WTC11 (cell line): ENCODE measurements around the gene XKR8. TPM values are rescaled to one million over a fixed set of nuclear protein-coding genes. Genes with fewer than 3 reads are reported as not detected.

Experiments used
- ATAC-seq: fragments of 200-7000 bp; cut with Tn5 transposase; 2 replicates; pipeline ENCODE4 v1.10.0; 2021; ENCODE audit warnings: mild to moderate bottlenecking, moderate library complexity
- Bru-seq: library from RNA; stranded (reverse); fragments of 400-500 nt; gene quantifications from one replicate; lab custom pipeline; 2021; lab: Mats Ljungman, UMichigan
- CTCF ChIA-PET: fragments of 300-600 bp; sonication (Branson Sonifier 250); formaldehyde crosslinking; loops from one replicate; lab custom pipeline; 2021; ENCODE audit warnings: antibody characterized with exemption; lab: Charles Lee
- POLR2A ChIA-PET: fragments of 350-600 bp; sonication (Branson Sonifier 250); formaldehyde crosslinking; loops from one replicate; lab custom pipeline; 2021; ENCODE audit warnings: antibody characterized with exemption; lab: Charles Lee
- DNase-seq: peaks from one replicate; pipeline ENCODE4 v3.0.0; 2021; ENCODE audit warnings: low spot score
- H3K27ac Mint-ChIP-seq: 2 replicates; pipeline ENCODE4 v1.8.0; 2021; ENCODE audit warnings: mixed read lengths
- H3K27me3 Mint-ChIP-seq: 2 replicates; pipeline ENCODE4 v1.8.0; 2021; ENCODE audit warnings: low read depth, mild to moderate bottlenecking, moderate library complexity, mixed read lengths
- H3K36me3 Mint-ChIP-seq: 2 replicates; pipeline ENCODE4 v1.8.0; 2021; ENCODE audit warnings: mixed read lengths
- H3K4me1 Mint-ChIP-seq: 2 replicates; pipeline ENCODE4 v1.8.0; 2022; ENCODE audit warnings: mixed read lengths
- H3K4me3 Mint-ChIP-seq: 2 replicates; pipeline ENCODE4 v1.8.0; 2021; ENCODE audit warnings: mild to moderate bottlenecking, moderate library complexity, mixed read lengths
- H3K9me3 Mint-ChIP-seq: 2 replicates; pipeline ENCODE4 v1.8.0; 2021; ENCODE audit warnings: mixed read lengths
- CBFB ChIP-seq: sonication (generic); formaldehyde crosslinking; IDR thresholded peaks from 2 replicates; pipeline ENCODE4 v1.8.1; 2022; ENCODE audit warnings: mild to moderate bottlenecking, low read depth, missing genetic modification reagents
- ETV6 ChIP-seq: sonication (generic); formaldehyde crosslinking; IDR thresholded peaks from 2 replicates; pipeline ENCODE4 v1.8.1; 2022; ENCODE audit warnings: mild to moderate bottlenecking, missing genetic modification reagents
- MYBL2 ChIP-seq: sonication (generic); formaldehyde crosslinking; IDR thresholded peaks from 2 replicates; pipeline ENCODE4 v1.8.1; 2023; ENCODE audit warnings: mild to moderate bottlenecking, moderate library complexity, missing genetic modification reagents
- NFE2L1 ChIP-seq: sonication (generic); formaldehyde crosslinking; IDR thresholded peaks from 2 replicates; pipeline ENCODE4 v1.8.1; 2023; ENCODE audit warnings: missing genetic modification reagents
- NR1H2 ChIP-seq: sonication (generic); formaldehyde crosslinking; IDR thresholded peaks from 2 replicates; pipeline ENCODE4 v1.9.0; 2021; ENCODE audit warnings: mild to moderate bottlenecking, moderate library complexity, missing genetic modification reagents
- NR2C2 ChIP-seq: sonication (generic); formaldehyde crosslinking; IDR thresholded peaks from 2 replicates; pipeline ENCODE4 v1.8.0; 2022; ENCODE audit warnings: mild to moderate bottlenecking, missing genetic modification reagents
- RORB ChIP-seq: fragments of 250-450 bp; sonication (Bioruptor Pico); IDR thresholded peaks from 2 replicates; pipeline ENCODE4 v1.9.0; 2021; ENCODE audit warnings: mild to moderate bottlenecking
- SP1 ChIP-seq: sonication (generic); formaldehyde crosslinking; conservative IDR thresholded peaks from 2 replicates; pipeline ENCODE4 v1.8.1; 2022; ENCODE audit warnings: missing genetic modification reagents
- TEAD1 ChIP-seq: sonication (generic); formaldehyde crosslinking; IDR thresholded peaks from 2 replicates; pipeline ENCODE4 v1.8.0; 2022; ENCODE audit warnings: mild to moderate bottlenecking, missing genetic modification reagents
- ZBTB21 ChIP-seq: sonication (generic); formaldehyde crosslinking; IDR thresholded peaks from 2 replicates; pipeline ENCODE4 v1.8.1; 2023; ENCODE audit warnings: mild to moderate bottlenecking, missing genetic modification reagents, borderline replicate concordance
- ZNF138 ChIP-seq: sonication (generic); formaldehyde crosslinking; conservative IDR thresholded peaks from 2 replicates; pipeline ENCODE4 v1.8.1; 2022; ENCODE audit warnings: mild to moderate bottlenecking, moderate library complexity, missing genetic modification reagents
- ZNF232 ChIP-seq: sonication (generic); formaldehyde crosslinking; IDR thresholded peaks from 2 replicates; pipeline ENCODE4 v1.8.0; 2022; ENCODE audit warnings: mild to moderate bottlenecking, missing genetic modification reagents
- ZNF317 ChIP-seq: sonication (generic); formaldehyde crosslinking; IDR thresholded peaks from 2 replicates; pipeline ENCODE4 v1.8.1; 2023; ENCODE audit warnings: low read depth, mild to moderate bottlenecking, moderate library complexity, missing genetic modification reagents, borderline replicate concordance
- ZNF423 ChIP-seq: fragments of 250-450 bp; sonication (Bioruptor Pico); IDR thresholded peaks from 2 replicates; pipeline ENCODE4 v2.1.2; 2022; ENCODE audit warnings: mild to moderate bottlenecking, moderate library complexity
- long read RNA-seq, 3 experiments: library from RNA in 1 of 3; library from capped mRNA in 1 of 3; library from polyadenylated mRNA in 1 of 3; unstranded in 2 of 3; stranded (forward) in 1 of 3; transcript quantifications; one replicate each; pipeline ENCODE4 v2.0.0, GENCODE V29; 2021
- total RNA-seq: library from RNA; stranded (reverse); gene quantifications from 3 replicates; pipeline ENCODE4 v1.2.3, GENCODE V29; 2021
- TF ChIP-seq, protein P1 (sequence below): sonication (generic); formaldehyde crosslinking; IDR thresholded peaks from 2 replicates; pipeline ENCODE4 v1.8.1; 2022; ENCODE audit warnings: mild to moderate bottlenecking, moderate library complexity, missing genetic modification reagents
- TF ChIP-seq, protein P2 (sequence below): sonication (generic); formaldehyde crosslinking; IDR thresholded peaks from 2 replicates; pipeline ENCODE4 v1.8.0; 2023; ENCODE audit warnings: missing genetic modification reagents, mild to moderate bottlenecking, borderline replicate concordance
- TF ChIP-seq, protein P3 (sequence below): sonication (generic); formaldehyde crosslinking; IDR thresholded peaks from 2 replicates; pipeline ENCODE4 v1.8.1; 2022; ENCODE audit warnings: low read depth, mild to moderate bottlenecking, moderate library complexity, missing genetic modification reagents, borderline replicate concordance
- TF ChIP-seq, protein P4 (sequence below): sonication (generic); formaldehyde crosslinking; IDR thresholded peaks from 2 replicates; pipeline ENCODE4 v1.8.1; 2023; ENCODE audit warnings: mild to moderate bottlenecking, missing genetic modification reagents
- TF ChIP-seq, protein P5 (sequence below): sonication (generic); formaldehyde crosslinking; IDR thresholded peaks from 2 replicates; pipeline ENCODE4 v1.8.1; 2023; ENCODE audit warnings: mild to moderate bottlenecking, moderate library complexity, missing genetic modification reagents
- TF ChIP-seq, protein P6 (sequence below): fragments of 250-450 bp; sonication (Bioruptor Pico); IDR thresholded peaks from 2 replicates; pipeline ENCODE4 v1.9.0; 2021; ENCODE audit warnings: mild to moderate bottlenecking

Gene XKR8, protein sequence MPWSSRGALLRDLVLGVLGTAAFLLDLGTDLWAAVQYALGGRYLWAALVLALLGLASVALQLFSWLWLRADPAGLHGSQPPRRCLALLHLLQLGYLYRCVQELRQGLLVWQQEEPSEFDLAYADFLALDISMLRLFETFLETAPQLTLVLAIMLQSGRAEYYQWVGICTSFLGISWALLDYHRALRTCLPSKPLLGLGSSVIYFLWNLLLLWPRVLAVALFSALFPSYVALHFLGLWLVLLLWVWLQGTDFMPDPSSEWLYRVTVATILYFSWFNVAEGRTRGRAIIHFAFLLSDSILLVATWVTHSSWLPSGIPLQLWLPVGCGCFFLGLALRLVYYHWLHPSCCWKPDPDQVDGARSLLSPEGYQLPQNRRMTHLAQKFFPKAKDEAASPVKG
- total RNA-seq (15.0 to 16.4 TPM (median 15.5 TPM) in 3 replicates), Bru-seq, nascent RNA (percentile 62 among the genes with signal in this experiment)
- long read RNA-seq, experiment 1, transcript XKR8-201 (3 exons, 2,692 nt): major isoform, 47 of 60 reads
- long read RNA-seq, experiment 1, partial matches to known transcripts: 4 of 60 reads
- long read RNA-seq, experiment 1, other reads (novel, unspliced or antisense): 9 of 60 reads
- long read RNA-seq, experiment 2, transcript XKR8-201 (3 exons, 2,692 nt): major isoform, 30 of 51 reads
- long read RNA-seq, experiment 2, partial matches to known transcripts: 11 of 51 reads
- long read RNA-seq, experiment 2, other reads (novel, unspliced or antisense): 10 of 51 reads
- long read RNA-seq, experiment 3, partial matches to known transcripts: 0 of 3 reads
- long read RNA-seq, experiment 3, other reads (novel, unspliced or antisense): 1 of 3 reads

DNA sequence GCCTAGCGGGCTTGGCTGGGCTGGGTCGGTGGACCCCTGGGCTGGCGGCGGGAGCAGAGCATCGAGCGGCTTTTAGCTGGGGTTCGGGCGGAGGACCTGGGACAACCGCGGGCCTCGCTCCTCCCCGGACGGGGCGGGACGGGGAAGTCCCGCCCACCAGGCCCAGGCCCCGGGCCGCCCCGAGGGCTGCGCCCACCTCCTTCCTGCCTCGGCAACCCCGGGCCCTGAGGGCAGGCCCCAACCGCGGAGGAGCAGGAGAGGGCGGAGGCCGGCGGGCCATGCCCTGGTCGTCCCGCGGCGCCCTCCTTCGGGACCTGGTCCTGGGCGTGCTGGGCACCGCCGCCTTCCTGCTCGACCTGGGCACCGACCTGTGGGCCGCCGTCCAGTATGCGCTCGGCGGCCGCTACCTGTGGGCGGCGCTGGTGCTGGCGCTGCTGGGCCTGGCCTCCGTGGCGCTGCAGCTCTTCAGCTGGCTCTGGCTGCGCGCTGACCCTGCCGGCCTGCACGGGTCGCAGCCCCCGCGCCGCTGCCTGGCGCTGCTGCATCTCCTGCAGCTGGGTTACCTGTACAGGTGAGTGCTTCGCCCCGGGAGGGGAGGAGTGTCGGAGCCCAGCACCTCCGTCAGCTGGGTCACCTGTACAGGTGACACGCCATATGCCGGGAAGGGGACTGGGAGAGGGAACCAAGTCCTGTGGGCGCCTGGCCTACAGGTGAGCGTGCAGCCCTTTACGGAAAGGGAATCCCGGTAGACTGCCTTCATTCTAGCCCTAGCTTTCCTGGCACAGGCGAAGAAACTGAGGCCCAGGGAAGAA, at the start of gene XKR8:
TSS of gene XKR8 (plus strand) at position 182 of the 812 bp plus-strand sequence. CDS start at position 279, 97 bp downstream.
- Mint-ChIP-seq H3K4me1 (peaks cover 24% of the 10 kb centered on the region), H3K27ac (peak within 1 kb of the TSS; percentile 98), H3K27me3 (no peaks in the 10 kb centered on the region), H3K36me3 (0 out of 2 replicates have a peak, but pooled peaks cover 2% of the 10 kb centered on the region), H3K4me3 (peak within 1 kb of the TSS; percentile 79), H3K9me3 (no peaks in the 10 kb centered on the region)
- peak; percentile 86 for DNase-seq
- ChIA-PET POLR2A (interaction anchor here (0.6 to 1.5 kb wide), 7 partner anchors 16 to 129 kb away, joined by 3 to 6 read pairs (median 4); partner anchors contain the start of genes EYA3 and PPP1R8), CTCF (interaction anchor here (0.6 to 2.7 kb wide), 14 partner anchors 10 to 210 kb away, joined by 3 to 17 read pairs (median 4); no protein-coding TSS in a partner anchor)
- ATAC-seq: peak; percentile 89
- TF ChIP-seq, protein P1, sequence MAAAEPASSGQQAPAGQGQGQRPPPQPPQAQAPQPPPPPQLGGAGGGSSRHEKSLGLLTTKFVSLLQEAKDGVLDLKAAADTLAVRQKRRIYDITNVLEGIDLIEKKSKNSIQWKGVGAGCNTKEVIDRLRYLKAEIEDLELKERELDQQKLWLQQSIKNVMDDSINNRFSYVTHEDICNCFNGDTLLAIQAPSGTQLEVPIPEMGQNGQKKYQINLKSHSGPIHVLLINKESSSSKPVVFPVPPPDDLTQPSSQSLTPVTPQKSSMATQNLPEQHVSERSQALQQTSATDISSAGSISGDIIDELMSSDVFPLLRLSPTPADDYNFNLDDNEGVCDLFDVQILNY: peak; percentile 84
- TF ChIP-seq ZNF317 (CRISPR knock-in tag): 0 out of 2 replicates have a peak, but pooled peaks have one; percentile 16
- TF ChIP-seq, protein P2, sequence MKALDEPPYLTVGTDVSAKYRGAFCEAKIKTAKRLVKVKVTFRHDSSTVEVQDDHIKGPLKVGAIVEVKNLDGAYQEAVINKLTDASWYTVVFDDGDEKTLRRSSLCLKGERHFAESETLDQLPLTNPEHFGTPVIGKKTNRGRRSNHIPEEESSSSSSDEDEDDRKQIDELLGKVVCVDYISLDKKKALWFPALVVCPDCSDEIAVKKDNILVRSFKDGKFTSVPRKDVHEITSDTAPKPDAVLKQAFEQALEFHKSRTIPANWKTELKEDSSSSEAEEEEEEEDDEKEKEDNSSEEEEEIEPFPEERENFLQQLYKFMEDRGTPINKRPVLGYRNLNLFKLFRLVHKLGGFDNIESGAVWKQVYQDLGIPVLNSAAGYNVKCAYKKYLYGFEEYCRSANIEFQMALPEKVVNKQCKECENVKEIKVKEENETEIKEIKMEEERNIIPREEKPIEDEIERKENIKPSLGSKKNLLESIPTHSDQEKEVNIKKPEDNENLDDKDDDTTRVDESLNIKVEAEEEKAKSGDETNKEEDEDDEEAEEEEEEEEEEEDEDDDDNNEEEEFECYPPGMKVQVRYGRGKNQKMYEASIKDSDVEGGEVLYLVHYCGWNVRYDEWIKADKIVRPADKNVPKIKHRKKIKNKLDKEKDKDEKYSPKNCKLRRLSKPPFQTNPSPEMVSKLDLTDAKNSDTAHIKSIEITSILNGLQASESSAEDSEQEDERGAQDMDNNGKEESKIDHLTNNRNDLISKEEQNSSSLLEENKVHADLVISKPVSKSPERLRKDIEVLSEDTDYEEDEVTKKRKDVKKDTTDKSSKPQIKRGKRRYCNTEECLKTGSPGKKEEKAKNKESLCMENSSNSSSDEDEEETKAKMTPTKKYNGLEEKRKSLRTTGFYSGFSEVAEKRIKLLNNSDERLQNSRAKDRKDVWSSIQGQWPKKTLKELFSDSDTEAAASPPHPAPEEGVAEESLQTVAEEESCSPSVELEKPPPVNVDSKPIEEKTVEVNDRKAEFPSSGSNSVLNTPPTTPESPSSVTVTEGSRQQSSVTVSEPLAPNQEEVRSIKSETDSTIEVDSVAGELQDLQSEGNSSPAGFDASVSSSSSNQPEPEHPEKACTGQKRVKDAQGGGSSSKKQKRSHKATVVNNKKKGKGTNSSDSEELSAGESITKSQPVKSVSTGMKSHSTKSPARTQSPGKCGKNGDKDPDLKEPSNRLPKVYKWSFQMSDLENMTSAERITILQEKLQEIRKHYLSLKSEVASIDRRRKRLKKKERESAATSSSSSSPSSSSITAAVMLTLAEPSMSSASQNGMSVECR (CRISPR knock-in tag): peak; percentile 71
- TF ChIP-seq ZNF138 (CRISPR knock-in tag): 0 out of 2 replicates have a peak, but pooled peaks have one; percentile 69
- TF ChIP-seq ZBTB21: peak; percentile 54; the same call in 1 of the 2 replicates
- 0 out of 2 replicates have a peak, but pooled peaks have one; percentile 5 for TF ChIP-seq TEAD1
- TF ChIP-seq SP1 (CRISPR knock-in tag): peak; percentile 70
- TF ChIP-seq, protein P3, sequence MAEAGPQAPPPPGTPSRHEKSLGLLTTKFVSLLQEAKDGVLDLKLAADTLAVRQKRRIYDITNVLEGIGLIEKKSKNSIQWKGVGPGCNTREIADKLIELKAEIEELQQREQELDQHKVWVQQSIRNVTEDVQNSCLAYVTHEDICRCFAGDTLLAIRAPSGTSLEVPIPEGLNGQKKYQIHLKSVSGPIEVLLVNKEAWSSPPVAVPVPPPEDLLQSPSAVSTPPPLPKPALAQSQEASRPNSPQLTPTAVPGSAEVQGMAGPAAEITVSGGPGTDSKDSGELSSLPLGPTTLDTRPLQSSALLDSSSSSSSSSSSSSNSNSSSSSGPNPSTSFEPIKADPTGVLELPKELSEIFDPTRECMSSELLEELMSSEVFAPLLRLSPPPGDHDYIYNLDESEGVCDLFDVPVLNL (CRISPR knock-in tag): peak; percentile 83
- 0 out of 2 replicates have a peak, but pooled peaks have one; percentile 44 for TF ChIP-seq NR2C2 (CRISPR knock-in tag)
- TF ChIP-seq NR1H2 (CRISPR knock-in tag): no peak
- TF ChIP-seq, protein P4, sequence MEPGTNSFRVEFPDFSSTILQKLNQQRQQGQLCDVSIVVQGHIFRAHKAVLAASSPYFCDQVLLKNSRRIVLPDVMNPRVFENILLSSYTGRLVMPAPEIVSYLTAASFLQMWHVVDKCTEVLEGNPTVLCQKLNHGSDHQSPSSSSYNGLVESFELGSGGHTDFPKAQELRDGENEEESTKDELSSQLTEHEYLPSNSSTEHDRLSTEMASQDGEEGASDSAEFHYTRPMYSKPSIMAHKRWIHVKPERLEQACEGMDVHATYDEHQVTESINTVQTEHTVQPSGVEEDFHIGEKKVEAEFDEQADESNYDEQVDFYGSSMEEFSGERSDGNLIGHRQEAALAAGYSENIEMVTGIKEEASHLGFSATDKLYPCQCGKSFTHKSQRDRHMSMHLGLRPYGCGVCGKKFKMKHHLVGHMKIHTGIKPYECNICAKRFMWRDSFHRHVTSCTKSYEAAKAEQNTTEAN (CRISPR knock-in tag): peak; percentile 74; the same call in 1 of the 2 replicates
- peak; percentile 71; the same call in 1 of the 2 replicates for TF ChIP-seq ZNF232 (CRISPR knock-in tag)
- TF ChIP-seq CBFB (CRISPR knock-in tag): no peak; the same call in 1 of the 2 replicates
- TF ChIP-seq RORB (CRISPR knock-in tag): no peak
- no peak for TF ChIP-seq ETV6 (CRISPR knock-in tag)
- TF ChIP-seq MYBL2: no peak; the same call in 1 of the 2 replicates
- peak; percentile 82 for TF ChIP-seq NFE2L1 (CRISPR knock-in tag)
- no peak for TF ChIP-seq ZNF423 (CRISPR knock-in tag)
- TF ChIP-seq, protein P5, sequence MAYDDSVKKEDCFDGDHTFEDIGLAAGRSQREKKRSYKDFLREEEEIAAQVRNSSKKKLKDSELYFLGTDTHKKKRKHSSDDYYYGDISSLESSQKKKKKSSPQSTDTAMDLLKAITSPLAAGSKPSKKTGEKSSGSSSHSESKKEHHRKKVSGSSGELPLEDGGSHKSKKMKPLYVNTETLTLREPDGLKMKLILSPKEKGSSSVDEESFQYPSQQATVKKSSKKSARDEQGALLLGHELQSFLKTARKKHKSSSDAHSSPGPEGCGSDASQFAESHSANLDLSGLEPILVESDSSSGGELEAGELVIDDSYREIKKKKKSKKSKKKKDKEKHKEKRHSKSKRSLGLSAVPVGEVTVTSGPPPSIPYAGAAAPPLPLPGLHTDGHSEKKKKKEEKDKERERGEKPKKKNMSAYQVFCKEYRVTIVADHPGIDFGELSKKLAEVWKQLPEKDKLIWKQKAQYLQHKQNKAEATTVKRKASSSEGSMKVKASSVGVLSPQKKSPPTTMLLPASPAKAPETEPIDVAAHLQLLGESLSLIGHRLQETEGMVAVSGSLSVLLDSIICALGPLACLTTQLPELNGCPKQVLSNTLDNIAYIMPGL (CRISPR knock-in tag): peak; percentile 99
- TF ChIP-seq, protein P6, sequence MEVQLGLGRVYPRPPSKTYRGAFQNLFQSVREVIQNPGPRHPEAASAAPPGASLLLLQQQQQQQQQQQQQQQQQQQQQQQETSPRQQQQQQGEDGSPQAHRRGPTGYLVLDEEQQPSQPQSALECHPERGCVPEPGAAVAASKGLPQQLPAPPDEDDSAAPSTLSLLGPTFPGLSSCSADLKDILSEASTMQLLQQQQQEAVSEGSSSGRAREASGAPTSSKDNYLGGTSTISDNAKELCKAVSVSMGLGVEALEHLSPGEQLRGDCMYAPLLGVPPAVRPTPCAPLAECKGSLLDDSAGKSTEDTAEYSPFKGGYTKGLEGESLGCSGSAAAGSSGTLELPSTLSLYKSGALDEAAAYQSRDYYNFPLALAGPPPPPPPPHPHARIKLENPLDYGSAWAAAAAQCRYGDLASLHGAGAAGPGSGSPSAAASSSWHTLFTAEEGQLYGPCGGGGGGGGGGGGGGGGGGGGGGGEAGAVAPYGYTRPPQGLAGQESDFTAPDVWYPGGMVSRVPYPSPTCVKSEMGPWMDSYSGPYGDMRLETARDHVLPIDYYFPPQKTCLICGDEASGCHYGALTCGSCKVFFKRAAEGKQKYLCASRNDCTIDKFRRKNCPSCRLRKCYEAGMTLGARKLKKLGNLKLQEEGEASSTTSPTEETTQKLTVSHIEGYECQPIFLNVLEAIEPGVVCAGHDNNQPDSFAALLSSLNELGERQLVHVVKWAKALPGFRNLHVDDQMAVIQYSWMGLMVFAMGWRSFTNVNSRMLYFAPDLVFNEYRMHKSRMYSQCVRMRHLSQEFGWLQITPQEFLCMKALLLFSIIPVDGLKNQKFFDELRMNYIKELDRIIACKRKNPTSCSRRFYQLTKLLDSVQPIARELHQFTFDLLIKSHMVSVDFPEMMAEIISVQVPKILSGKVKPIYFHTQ (CRISPR knock-in tag): no peak
